NT2/D1 (cell line): Measurements from ENCODE around the gene SLC37A1.

Source experiments
- DNase-seq: peaks from one replicate; pipeline ENCODE4 v3.0.0-alpha.2; 2011; ENCODE audit warnings: low read depth, low spot score
- H3K27me3 ChIP-seq: 2 replicates; pipeline ENCODE4 v1.6.0; 2011; ENCODE audit warnings: mild to moderate bottlenecking; ENCODE audit not compliant: insufficient read length, insufficient read depth
- H3K36me3 ChIP-seq: 2 replicates; pipeline ENCODE4 v1.6.1; 2011; ENCODE audit warnings: mild to moderate bottlenecking, low read length, mixed read lengths; ENCODE audit not compliant: insufficient read depth, insufficient read length
- H3K4me1 ChIP-seq: 2 replicates; pipeline ENCODE4 v1.5.1; 2011; ENCODE audit not compliant: insufficient read depth, insufficient read length
- H3K4me3 ChIP-seq: 2 replicates; pipeline ENCODE4 v1.5.1; 2011; ENCODE audit warnings: low read depth; ENCODE audit not compliant: insufficient read length
- H3K9ac ChIP-seq: 2 replicates; pipeline ENCODE4 v1.6.0; 2011; ENCODE audit warnings: low read depth; ENCODE audit not compliant: insufficient read length
- H3K9me3 ChIP-seq: 2 replicates; pipeline ENCODE4 v1.5.1; 2011; ENCODE audit warnings: mild to moderate bottlenecking, low read length; ENCODE audit not compliant: insufficient read depth
- SUZ12 ChIP-seq: IDR thresholded peaks from 2 replicates; pipeline ENCODE4 v1.6.1; 2011; ENCODE audit not compliant: insufficient read length, insufficient read depth; ENCODE audit errors: extremely low read depth
- YY1 ChIP-seq: IDR thresholded peaks from 2 replicates; pipeline ENCODE4 v1.6.1; 2011; ENCODE audit not compliant: insufficient read length, insufficient read depth
- ZNF274 ChIP-seq: IDR thresholded peaks from 2 replicates; pipeline ENCODE4 v1.6.1; 2011; ENCODE audit warnings: mild to moderate bottlenecking, low read depth, low read length

The SLC37A1 gene

GRCh38 chr21:42593007-42593814 lies 79.6 kb downstream of the SLC37A1 start:
- H3K4me1 ChIP-seq = peaks cover 16% of the 10 kb centered on the region
- peak overlapping the region; percentile 79 for H3K9ac ChIP-seq
- DNase-seq = peak; percentile 76
- no peak overlapping the region for H3K4me3 ChIP-seq
- TF ChIP-seq ZNF274 = no peak
- TF ChIP-seq YY1 = no peak
- TF ChIP-seq SUZ12 = no peak
- peaks cover 23% of the 10 kb centered on the region for H3K27me3 ChIP-seq
- peaks cover 20% of the 10 kb centered on the region; the same call in 1 of the 2 replicates for H3K9me3 ChIP-seq
- no peaks in the 10 kb centered on the region for H3K36me3 ChIP-seq

- H3K4me3 ChIP-seq = no peak overlapping the region
- TF ChIP-seq YY1 = no peak
- no peak for TF ChIP-seq SUZ12
- no peak for TF ChIP-seq ZNF274
- no peaks in the 10 kb centered on the region for H3K36me3 ChIP-seq
- DNase-seq = no peak
- no peak overlapping the region for H3K9ac ChIP-seq
- H3K4me1 ChIP-seq = peaks cover 16% of the 10 kb centered on the region
- peaks cover 25% of the 10 kb centered on the region for H3K27me3 ChIP-seq
- peaks cover 26% of the 10 kb centered on the region; the same call in 1 of the 2 replicates for H3K9me3 ChIP-seq
Observed at GRCh38 chr21:42594616-42595282, 81.1 kb downstream of the SLC37A1 start.

GRCh38 chr21:42595283-42596187 lies 81.9 kb downstream of the SLC37A1 start:
- peaks cover 15% of the 10 kb centered on the region for H3K4me1 ChIP-seq
- H3K9ac ChIP-seq = no peak overlapping the region
- TF ChIP-seq ZNF274 = no peak
- no peak for TF ChIP-seq YY1
- no peak for TF ChIP-seq SUZ12
- H3K4me3 ChIP-seq = no peak overlapping the region
- peaks cover 32% of the 10 kb centered on the region for H3K27me3 ChIP-seq
- H3K9me3 ChIP-seq = peaks cover 26% of the 10 kb centered on the region; the same call in 1 of the 2 replicates
- no peaks in the 10 kb centered on the region for H3K36me3 ChIP-seq
- no peak for DNase-seq

GRCh38 chr21:42596657-42597056 lies 83.0 kb downstream of the SLC37A1 start:
- Histone ChIP-seq H3K27me3 (peaks cover 36% of the 10 kb centered on the region), H3K4me1 (peaks cover 12% of the 10 kb centered on the region), H3K36me3 (no peaks in the 10 kb centered on the region), H3K4me3 (no peak overlapping the region), H3K9ac (no peak overlapping the region), H3K9me3 (peaks cover 26% of the 10 kb centered on the region; the same call in 1 of the 2 replicates)
- DNase-seq = no peak
- TF ChIP-seq SUZ12 (no peak), YY1 (no peak), ZNF274 (no peak)

- no peak overlapping the region for H3K9ac ChIP-seq
- peaks cover 31% of the 10 kb centered on the region for H3K27me3 ChIP-seq
- DNase-seq = no peak
- no peak overlapping the region for H3K4me3 ChIP-seq
- peaks cover 9% of the 10 kb centered on the region for H3K4me1 ChIP-seq
- TF ChIP-seq ZNF274 = no peak
- no peak for TF ChIP-seq SUZ12
- no peak for TF ChIP-seq YY1
- no peaks in the 10 kb centered on the region for H3K36me3 ChIP-seq
- peaks cover 26% of the 10 kb centered on the region; the same call in 1 of the 2 replicates for H3K9me3 ChIP-seq
Observed at GRCh38 chr21:42597487-42598158, 84.0 kb downstream of the SLC37A1 start.

GRCh38 chr21:42598159-42598735 lies 84.6 kb downstream of the SLC37A1 start:
- Histone ChIP-seq H3K4me3 (no peak overlapping the region), H3K4me1 (peaks cover 4% of the 10 kb centered on the region), H3K9ac (no peak overlapping the region), H3K27me3 (peaks cover 26% of the 10 kb centered on the region), H3K36me3 (no peaks in the 10 kb centered on the region), H3K9me3 (peaks cover 26% of the 10 kb centered on the region; the same call in 1 of the 2 replicates)
- TF ChIP-seq ZNF274 (no peak), YY1 (no peak), SUZ12 (no peak)
- DNase-seq = no peak
